Astrocyte (in vitro differentiated cells and primary cell): ENCODE data around the gene JAKMIP2. TPM values are rescaled to one million over a fixed set of nuclear protein-coding genes. Genes with fewer than 3 reads are reported as not detected.

Experiments
- DNase-seq: peaks from one replicate; pipeline ENCODE4 v3.0.0-alpha.2; 2010; ENCODE audit warnings: low read depth
- FAIRE-seq: peaks from 2 replicates; lab custom pipeline; 2011; peaks lifted over from hg19 to GRCh38; lab: Jason Lieb, UNC
- H2AFZ ChIP-seq: 2 replicates; pipeline ENCODE4 v1.6.0; 2012; ENCODE audit warnings: low read depth, low read length, inconsistent platforms
- H3K27ac ChIP-seq: 2 replicates; pipeline ENCODE4 v1.5.1; 2011; ENCODE audit warnings: low read depth, low read length, inconsistent platforms
- H3K27me3 ChIP-seq: 2 replicates; pipeline ENCODE4 v1.6.0; 2011; ENCODE audit warnings: low read length, inconsistent platforms; ENCODE audit not compliant: insufficient read depth
- H3K36me3 ChIP-seq: 2 replicates; pipeline ENCODE4 v1.5.1; 2011; ENCODE audit warnings: low read length, inconsistent platforms; ENCODE audit not compliant: insufficient read depth
- H3K4me1 ChIP-seq: 2 replicates; pipeline ENCODE4 v1.5.1; 2011; ENCODE audit warnings: low read length, inconsistent platforms; ENCODE audit not compliant: insufficient read depth
- H3K4me2 ChIP-seq: 2 replicates; pipeline ENCODE4 v1.6.0; 2012; ENCODE audit warnings: low read length, inconsistent platforms
- H3K4me3 ChIP-seq: 2 replicates; pipeline ENCODE4 v1.5.1; 2011; ENCODE audit warnings: low read depth, mild to moderate bottlenecking, low read length, inconsistent platforms; ENCODE audit not compliant: insufficient read depth
- H3K79me2 ChIP-seq: 2 replicates; pipeline ENCODE4 v1.6.0; 2012; ENCODE audit warnings: mild to moderate bottlenecking, low read length, inconsistent platforms; ENCODE audit not compliant: insufficient read depth
- H3K9ac ChIP-seq: 2 replicates; pipeline ENCODE4 v1.6.0; 2012; ENCODE audit warnings: mild to moderate bottlenecking, low read length, inconsistent platforms
- H3K9me3 ChIP-seq: 2 replicates; pipeline ENCODE4 v1.5.1; 2012; ENCODE audit warnings: low read depth, mild to moderate bottlenecking, low read length, inconsistent platforms; ENCODE audit not compliant: insufficient read depth
- H4K20me1 ChIP-seq: 2 replicates; pipeline ENCODE4 v1.6.0; 2012; ENCODE audit warnings: low read length, inconsistent platforms; ENCODE audit not compliant: insufficient read depth
- H3K27ac Mint-ChIP-seq: one replicate; pipeline ENCODE4 v1.8.0; 2021; ENCODE audit warnings: mild to moderate bottlenecking, mixed read lengths; ENCODE audit not compliant: unreplicated experiment
- H3K27me3 Mint-ChIP-seq: one replicate; pipeline ENCODE4 v1.8.0; 2021; ENCODE audit warnings: low read depth, mixed read lengths; ENCODE audit not compliant: unreplicated experiment
- H3K36me3 Mint-ChIP-seq: one replicate; pipeline ENCODE4 v1.8.0; 2021; ENCODE audit warnings: low read depth, mixed read lengths; ENCODE audit not compliant: unreplicated experiment
- H3K4me1 Mint-ChIP-seq: one replicate; pipeline ENCODE4 v1.8.0; 2021; ENCODE audit warnings: low read depth, mixed read lengths; ENCODE audit not compliant: unreplicated experiment
- H3K4me3 Mint-ChIP-seq: one replicate; pipeline ENCODE4 v1.8.0; 2021; ENCODE audit warnings: mild to moderate bottlenecking, moderate library complexity, mixed read lengths; ENCODE audit not compliant: unreplicated experiment
- H3K9me3 Mint-ChIP-seq: one replicate; pipeline ENCODE4 v1.8.0; 2021; ENCODE audit warnings: mild to moderate bottlenecking, mixed read lengths; ENCODE audit not compliant: unreplicated experiment
- CTCF ChIP-seq: IDR thresholded peaks from 2 replicates; pipeline ENCODE4 v1.5.1; 2011; ENCODE audit warnings: low read depth, mild to moderate bottlenecking, inconsistent platforms, low read length, moderate library complexity; ENCODE audit not compliant: insufficient read depth
- EZH2 ChIP-seq: IDR thresholded peaks from 2 replicates; pipeline ENCODE4 v1.6.1; 2012; ENCODE audit warnings: mild to moderate bottlenecking, low read length, inconsistent platforms; ENCODE audit not compliant: insufficient read depth
- total RNA-seq: library from RNA; stranded (reverse); gene quantifications from 2 replicates; pipeline ENCODE4 v1.2.1, GENCODE V29; 2021

The JAKMIP2 gene
- total RNA-seq, 1 donor from 2014 or later, result 15.1 TPM

- H3K36me3 Mint-ChIP-seq, result no peaks in the 10 kb centered on the region
- Histone ChIP-seq H3K9ac (no peak overlapping the region), H3K27me3 (no peaks in the 10 kb centered on the region), H3K27ac (no peak overlapping the region), H3K9me3 (no peaks in the 10 kb centered on the region), H4K20me1 (no peaks in the 10 kb centered on the region), H2AFZ (no peak overlapping the region), H3K4me1 (no peaks in the 10 kb centered on the region), H3K36me3 (no peaks in the 10 kb centered on the region), H3K4me3 (no peak overlapping the region), H3K4me2 (no peak overlapping the region), H3K79me2 (no peaks in the 10 kb centered on the region)
- FAIRE-seq (no peak), DNase-seq (no peak)
- TF ChIP-seq EZH2 (no peak), CTCF (no peak)
- peaks cover 3% of the 10 kb centered on the region for H3K9me3 Mint-ChIP-seq
- no peak overlapping the region for H3K4me3 Mint-ChIP-seq
- no peak overlapping the region for H3K27ac Mint-ChIP-seq
- no peaks in the 10 kb centered on the region for H3K27me3 Mint-ChIP-seq
- H3K4me1 Mint-ChIP-seq, result peaks cover 2% of the 10 kb centered on the region
These were observed 9.4 kb downstream of the JAKMIP2 start for GRCh38 chr5:147773139-147773538.

GRCh38 chr5:147767048-147767447, 15.5 kb downstream of the JAKMIP2 start:
- no peak overlapping the region for H3K27ac ChIP-seq
- no peak overlapping the region for H3K27ac Mint-ChIP-seq
- peaks cover 25% of the 10 kb centered on the region for H3K4me1 Mint-ChIP-seq
- no peaks in the 10 kb centered on the region for H3K9me3 Mint-ChIP-seq
- no peaks in the 10 kb centered on the region for H4K20me1 ChIP-seq
- H3K9me3 ChIP-seq, result no peaks in the 10 kb centered on the region
- H3K9ac ChIP-seq, result no peak overlapping the region
- DNase-seq (no peak), FAIRE-seq (no peak)
- TF ChIP-seq CTCF (no peak), EZH2 (no peak)
- H3K27me3 Mint-ChIP-seq, result no peaks in the 10 kb centered on the region
- no peaks in the 10 kb centered on the region for H3K79me2 ChIP-seq
- peaks cover 9% of the 10 kb centered on the region for H3K4me1 ChIP-seq
- H3K27me3 ChIP-seq, result no peaks in the 10 kb centered on the region
- no peak overlapping the region for H3K4me3 ChIP-seq
- H2AFZ ChIP-seq, result no peak overlapping the region
- no peaks in the 10 kb centered on the region for H3K36me3 ChIP-seq
- no peak overlapping the region for H3K4me2 ChIP-seq
- no peak overlapping the region for H3K4me3 Mint-ChIP-seq
- no peaks in the 10 kb centered on the region for H3K36me3 Mint-ChIP-seq

GRCh38 chr5:147763791-147764525, 18.6 kb downstream of the JAKMIP2 start:
- no peak for FAIRE-seq
- H3K4me2 ChIP-seq, result peak overlapping the region; percentile 55
- H3K27me3 Mint-ChIP-seq, result no peaks in the 10 kb centered on the region
- no peak for TF ChIP-seq CTCF
- no peak for TF ChIP-seq EZH2
- no peaks in the 10 kb centered on the region for H3K9me3 ChIP-seq
- H3K27ac ChIP-seq, result peak overlapping the region; percentile 45
- no peak overlapping the region for H2AFZ ChIP-seq
- H3K27ac Mint-ChIP-seq, result peak overlapping the region; percentile 98
- H3K4me1 Mint-ChIP-seq, result peaks cover 25% of the 10 kb centered on the region
- no peaks in the 10 kb centered on the region for H3K27me3 ChIP-seq
- H3K9ac ChIP-seq, result no peak overlapping the region
- H3K4me3 ChIP-seq, result no peak overlapping the region
- H3K36me3 ChIP-seq, result no peaks in the 10 kb centered on the region
- no peaks in the 10 kb centered on the region for H3K36me3 Mint-ChIP-seq
- H3K4me3 Mint-ChIP-seq, result peak overlapping the region; percentile 70
- H3K79me2 ChIP-seq, result no peaks in the 10 kb centered on the region
- peak; percentile 93 for DNase-seq
- peaks cover 9% of the 10 kb centered on the region for H3K4me1 ChIP-seq
- no peaks in the 10 kb centered on the region for H4K20me1 ChIP-seq
- H3K9me3 Mint-ChIP-seq, result no peaks in the 10 kb centered on the region
